HS-27A (cell line): ENCODE data around the gene XRCC1.
A peak's percentile ranks its signal among the peaks of the same experiment; 100 is the strongest.
"Not testable (repeated sequence)": the region's sequence is repeated elsewhere in the genome, so short reads cannot be mapped to it uniquely, and the experiment has no call there.

Experiments
- DNase-seq: peaks from one replicate; pipeline ENCODE4 v3.0.0-alpha.2; 2012; ENCODE audit warnings: low read depth, missing footprints

Gene XRCC1

GRCh38 chr19:43575955-43576878, 890 bp upstream of the XRCC1 start:
- no peak for DNase-seq

DNA sequence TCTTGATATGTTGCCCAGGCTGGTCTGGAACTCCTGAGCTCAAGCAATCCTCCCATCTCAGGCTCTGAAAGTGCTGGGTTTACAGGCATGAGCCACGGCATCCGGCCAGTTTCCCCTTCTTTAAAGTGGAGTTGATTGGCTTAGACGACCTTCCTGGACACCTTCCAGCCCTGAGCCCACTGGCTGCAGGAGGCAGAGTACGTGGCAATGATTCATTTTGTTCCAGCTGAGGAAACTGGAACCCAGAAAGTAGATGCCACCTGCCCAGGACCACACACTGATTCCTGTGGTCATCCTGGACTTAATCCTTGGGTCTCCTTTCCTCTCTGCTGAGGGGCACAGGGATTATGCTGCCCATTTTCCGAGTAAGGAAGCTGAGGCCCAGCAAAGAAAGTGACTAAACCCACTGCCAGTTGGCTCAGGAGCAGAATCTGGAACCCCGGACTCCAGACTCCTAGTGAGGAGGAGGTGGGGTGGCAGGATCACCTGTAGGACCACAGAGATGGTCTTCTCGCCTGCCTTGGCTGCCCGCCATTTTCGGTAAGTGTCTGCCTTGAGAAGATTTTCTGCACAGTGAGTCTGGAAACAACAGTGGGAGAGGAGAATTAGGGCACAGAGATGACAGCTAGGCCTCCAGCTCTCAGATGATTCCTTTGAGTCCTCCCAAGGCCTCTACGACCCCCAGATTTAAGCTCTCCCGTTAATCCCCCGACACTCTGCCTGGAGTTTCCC, 737 bp downstream of the XRCC1 start:
- no peak for DNase-seq

- DNase-seq: no peak
Measured at GRCh38 chr19:43572171-43572588, 3.1 kb downstream of the XRCC1 start.

- no peak for DNase-seq
Measured at GRCh38 chr19:43570174-43570791, 5.0 kb downstream of the XRCC1 start.

- DNase-seq: no peak
Measured at GRCh38 chr19:43569657-43570056, 5.7 kb downstream of the XRCC1 start.

- DNase-seq: no peak
Measured at GRCh38 chr19:43564800-43565199, 10.5 kb downstream of the XRCC1 start.

DNA sequence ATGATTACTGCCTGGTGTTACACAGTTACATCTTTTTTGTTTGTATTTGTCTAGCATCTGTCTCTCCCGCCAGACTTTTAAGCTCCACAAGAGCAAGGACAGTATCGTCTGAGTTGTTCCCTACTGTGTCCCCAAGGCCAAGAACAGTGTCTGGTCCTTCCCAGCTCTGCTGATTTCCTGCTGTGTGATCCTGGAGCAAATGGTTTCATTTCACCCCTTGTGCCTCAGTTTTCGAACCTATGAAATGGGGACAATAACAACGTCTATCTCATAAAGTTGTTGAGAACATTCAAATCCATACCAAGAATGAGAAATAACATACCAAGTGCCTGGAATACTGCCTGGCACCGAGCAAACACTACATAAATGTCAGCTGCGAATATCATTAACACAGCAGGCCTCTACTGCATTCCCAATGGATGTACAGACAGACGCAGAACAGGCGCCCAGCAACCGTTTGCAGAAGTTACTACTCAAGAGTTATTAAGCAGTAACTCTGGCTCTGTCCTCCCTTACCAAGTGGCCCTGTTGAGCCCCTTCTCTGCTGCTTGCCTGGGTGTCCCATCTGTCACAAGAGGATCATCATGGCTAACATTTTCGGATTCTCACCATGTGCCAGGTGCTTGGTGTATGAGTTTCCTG, 11.4 kb downstream of the XRCC1 start:
- DNase-seq: no peak

GRCh38 chr19:43562698-43563241, 12.6 kb downstream of the XRCC1 start:
- no peak for DNase-seq

DNA sequence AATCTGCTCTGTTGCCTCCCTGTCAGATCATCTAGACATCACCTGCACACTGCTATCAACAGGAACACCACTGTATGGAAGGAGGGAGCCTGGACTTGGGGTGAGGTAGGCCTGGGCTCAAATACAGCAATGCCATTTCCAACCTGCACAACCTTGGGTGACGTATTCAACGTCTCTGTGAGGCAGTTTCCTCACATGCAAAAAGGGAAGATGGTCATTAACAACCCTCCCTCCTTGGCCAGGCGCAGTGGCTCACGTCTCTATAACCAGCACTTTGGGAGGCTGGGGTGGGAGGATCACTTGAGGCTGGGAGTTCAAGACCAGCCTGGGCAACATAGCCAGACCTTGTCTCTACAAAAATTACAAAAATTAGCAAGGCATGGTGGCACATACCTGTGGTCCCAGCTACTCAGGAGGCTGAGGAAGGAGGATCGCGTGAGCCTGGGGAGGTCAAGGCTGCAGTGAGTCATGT, 13.1 kb downstream of the XRCC1 start:
- DNase-seq: no peak

GRCh38 chr19:43561139-43561970, 14.0 kb downstream of the XRCC1 start:
- no peak for DNase-seq

GRCh38 chr19:43560687-43561086, 14.6 kb downstream of the XRCC1 start:
- no peak for DNase-seq

DNA sequence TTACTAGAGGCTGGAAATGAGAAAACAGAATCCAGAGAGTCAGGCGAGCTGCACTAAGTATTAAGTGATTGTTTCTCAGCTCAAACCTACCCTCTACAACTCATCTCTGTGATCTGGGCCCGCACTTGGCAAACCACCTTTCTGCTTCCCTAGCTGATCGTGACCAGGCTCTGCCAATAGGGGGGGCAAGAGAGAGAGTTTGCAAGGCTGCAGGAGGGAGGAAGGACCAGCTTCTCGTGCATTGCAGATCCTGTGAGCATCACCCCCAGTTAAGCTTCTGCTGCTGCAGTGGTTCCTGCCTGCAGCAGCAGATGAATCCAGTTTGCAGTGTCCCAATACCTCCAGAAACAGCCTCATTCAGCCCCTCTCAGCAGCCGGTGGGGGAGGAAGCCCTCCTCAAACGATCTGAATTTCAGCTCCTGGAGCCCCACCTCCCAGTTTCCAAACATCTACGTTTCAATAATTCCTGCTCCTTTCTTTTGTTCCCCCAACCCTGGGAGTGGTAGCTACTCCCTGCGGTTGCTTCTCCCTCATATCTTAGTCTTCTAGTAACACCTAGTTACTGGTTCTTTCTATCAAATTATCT, 20.0 kb downstream of the XRCC1 start:
- peak; percentile 30 for DNase-seq

GRCh38 chr19:43554317-43554895, 20.9 kb downstream of the XRCC1 start:
- DNase-seq: no peak

GRCh38 chr19:43553656-43554055, 21.7 kb downstream of the XRCC1 start:
- DNase-seq: no peak

DNA sequence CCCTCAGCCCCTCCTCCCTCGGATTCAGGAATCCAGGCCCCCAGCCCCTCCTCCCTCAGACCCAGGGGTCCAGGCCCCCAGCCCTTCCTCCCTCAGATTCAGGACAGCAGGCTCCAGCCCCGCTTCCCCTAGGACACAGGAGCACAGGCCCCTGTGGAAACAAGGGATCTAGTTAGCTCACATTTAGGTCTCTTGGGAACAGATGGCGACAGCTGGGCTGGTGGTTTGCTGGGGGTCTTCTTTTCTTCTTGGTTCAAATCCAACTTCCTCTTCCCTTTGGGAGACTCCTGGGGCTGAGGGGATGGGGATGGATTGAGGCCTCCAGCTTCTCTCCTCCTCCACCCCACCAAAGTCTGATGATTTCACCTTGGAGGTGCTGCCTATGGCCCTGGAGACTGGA, 22.7 kb downstream of the XRCC1 start:
- no peak for DNase-seq

DNA sequence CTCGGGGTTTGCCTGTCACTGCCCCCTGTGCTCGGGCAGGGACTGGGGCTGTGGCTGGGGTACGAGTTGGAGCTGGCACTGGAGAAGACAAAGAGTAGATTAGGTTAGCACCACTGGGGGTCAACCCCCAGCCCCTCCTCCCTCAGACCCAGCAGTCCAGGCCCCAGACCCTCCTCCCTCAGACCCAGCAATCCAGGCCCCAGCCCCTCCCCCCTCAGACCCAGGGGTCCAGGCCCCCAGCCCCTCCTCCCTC, 23.2 kb downstream of the XRCC1 start:
- DNase-seq: no peak

GRCh38 chr19:43551399-43552197, 23.7 kb downstream of the XRCC1 start:
- no peak for DNase-seq

- DNase-seq: no peak
Measured at GRCh38 chr19:43548706-43549105, 26.6 kb downstream of the XRCC1 start.

GRCh38 chr19:43547926-43548325, 27.4 kb downstream of the XRCC1 start:
- DNase-seq: not testable (repeated sequence)

DNA sequence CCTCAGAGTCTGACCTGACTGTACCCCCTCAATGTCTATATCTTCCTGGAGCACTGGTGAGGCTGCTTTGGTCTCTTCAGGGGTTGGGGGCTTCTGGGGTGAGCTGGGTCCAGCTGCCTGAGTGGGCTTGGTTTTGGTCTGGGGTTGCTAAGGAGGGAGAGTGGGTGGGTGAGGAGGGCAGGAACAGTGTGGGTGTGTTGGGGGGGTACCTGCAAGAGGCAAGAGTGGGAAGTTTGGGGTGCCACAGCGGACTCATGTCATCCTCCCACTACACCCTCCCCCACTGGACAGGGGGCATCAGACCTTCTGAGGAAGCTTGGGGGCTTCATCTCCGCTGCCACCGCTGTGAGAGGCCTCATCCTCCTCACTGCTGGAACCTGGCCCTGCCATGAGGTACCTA, 28.7 kb downstream of the XRCC1 start:
- DNase-seq: no peak
